Activated T-cell treated with anti-CD3 and anti-CD28 coated beads for 1 hour (primary cell): ENCODE results near the gene CRK.

Experiments used
- DNase-seq: peaks from one replicate; pipeline ENCODE4 v3.0.0-alpha.2; 2020; ENCODE audit warnings: low read depth

The CRK gene

GRCh38 chr17:1486802-1487695 lies 31.0 kb upstream of the CRK start:
- peak; percentile 72 for DNase-seq

GRCh38 chr17:1485423-1486376 lies 29.7 kb upstream of the CRK start:
- peak; percentile 56 for DNase-seq

GRCh38 chr17:1484676-1485422 lies 28.8 kb upstream of the CRK start:
- peak; percentile 33 for DNase-seq

GRCh38 chr17:1484060-1484535 lies 28.1 kb upstream of the CRK start:
- no peak for DNase-seq

GRCh38 chr17:1482680-1483079 lies 26.6 kb upstream of the CRK start:
- DNase-seq = no peak

GRCh38 chr17:1481736-1482135 lies 25.7 kb upstream of the CRK start:
- DNase-seq = no peak

GRCh38 chr17:1480747-1481465 lies 24.9 kb upstream of the CRK start:
- no peak for DNase-seq

GRCh38 chr17:1478418-1478817 lies 22.4 kb upstream of the CRK start:
- no peak for DNase-seq

- no peak for DNase-seq
Observed at GRCh38 chr17:1475321-1475854, 19.4 kb upstream of the CRK start.

GRCh38 chr17:1474402-1475189 lies 18.6 kb upstream of the CRK start:
- DNase-seq = no peak

GRCh38 chr17:1473841-1474240 lies 17.8 kb upstream of the CRK start:
- no peak for DNase-seq

- DNase-seq = no peak
Observed at GRCh38 chr17:1473170-1473569, 17.1 kb upstream of the CRK start.

- no peak for DNase-seq
Observed at GRCh38 chr17:1471911-1472821, 16.1 kb upstream of the CRK start.

- no peak for DNase-seq
Observed at GRCh38 chr17:1471490-1471889, 15.5 kb upstream of the CRK start.

- DNase-seq = no peak
Observed at GRCh38 chr17:1470755-1471462, 14.9 kb upstream of the CRK start.

- no peak for DNase-seq
Observed at GRCh38 chr17:1470071-1470754, 14.2 kb upstream of the CRK start.

GRCh38 chr17:1469231-1469852 lies 13.3 kb upstream of the CRK start:
- no peak for DNase-seq
